GM12872 (cell line): ENCODE data around the gene DMD.

Experiments
- CTCF ChIP-seq: IDR thresholded peaks from 3 replicates; pipeline ENCODE4 v1.5.1; 2011; ENCODE audit warnings: low read depth, mild to moderate bottlenecking, low read length, moderate library complexity; ENCODE audit not compliant: insufficient read depth

Gene DMD

GRCh38 chrX:32576885-32577284, 634.5 kb downstream of the DMD start:
- TF ChIP-seq CTCF = no peak

- TF ChIP-seq CTCF = no peak
Measured at GRCh38 chrX:32572644-32573043, 638.7 kb downstream of the DMD start.

DNA sequence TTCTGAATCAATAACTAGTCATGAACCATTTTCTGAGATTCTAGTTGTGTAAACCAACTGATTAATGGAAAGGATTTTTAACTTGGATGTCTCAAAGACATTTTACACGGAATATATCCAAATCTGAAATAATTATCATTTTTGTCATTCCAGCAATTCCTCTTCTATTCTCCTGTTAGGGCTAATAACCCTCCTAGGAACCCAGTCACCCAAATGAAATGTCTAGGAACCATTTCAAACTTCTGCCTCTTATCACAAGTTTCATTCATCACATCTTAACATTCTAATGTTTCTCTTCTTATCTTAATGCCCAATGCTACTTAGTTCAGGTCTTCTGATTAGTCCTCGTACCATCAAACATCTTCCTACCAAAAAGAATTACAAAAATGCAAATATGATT, 639.8 kb downstream of the DMD start:
- no peak for TF ChIP-seq CTCF

DNA sequence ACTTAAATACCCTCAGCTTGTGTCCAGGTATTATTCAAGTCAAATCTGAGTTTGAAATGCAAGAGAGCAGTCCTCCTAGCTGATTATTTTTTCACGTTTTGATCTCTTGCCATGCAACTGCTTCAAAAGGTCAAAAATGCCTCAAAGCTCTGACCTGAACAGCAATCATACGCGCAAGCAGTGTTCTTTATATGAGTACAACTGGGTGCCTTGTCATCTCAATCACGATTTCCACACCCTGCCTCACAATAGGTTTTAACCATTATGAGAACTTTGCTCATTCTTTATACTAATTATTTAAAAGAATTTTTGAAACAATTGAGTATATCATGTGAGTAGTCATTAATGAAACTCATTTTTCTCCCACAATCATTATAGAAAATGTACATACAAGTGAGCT, 649.1 kb downstream of the DMD start:
- no peak for TF ChIP-seq CTCF

GRCh38 chrX:32545101-32545500, 666.2 kb downstream of the DMD start:
- TF ChIP-seq CTCF = no peak

- no peak for TF ChIP-seq CTCF
Measured at GRCh38 chrX:32538554-32538953, 672.8 kb downstream of the DMD start.

- no peak for TF ChIP-seq CTCF
Measured at GRCh38 chrX:32533848-32534247, 677.5 kb downstream of the DMD start.

- TF ChIP-seq CTCF = no peak
Measured at GRCh38 chrX:32532262-32532661, 679.1 kb downstream of the DMD start.
